ENCODE measurements around the gene BCL2.

Gene BCL2

GRCh38 chr18:63099848-63100629 is 219.5 kb downstream of the BCL2 start:
- in situ Hi-C loops (cut with MboI; ENCODE audit: low sequenced_read_pairs) = no loop called here

- in situ Hi-C loops (cut with MboI; ENCODE audit: low sequenced_read_pairs) = no loop called here
Observed at GRCh38 chr18:63099091-63099840, 220.3 kb downstream of the BCL2 start.

- in situ Hi-C loops (cut with MboI; ENCODE audit: low sequenced_read_pairs) = no loop called here
Observed at GRCh38 chr18:63098018-63098981, 221.3 kb downstream of the BCL2 start.

GRCh38 chr18:63097178-63097577 is 222.4 kb downstream of the BCL2 start:
- in situ Hi-C loops (cut with MboI; ENCODE audit: low sequenced_read_pairs) = no loop called here

GRCh38 chr18:63096327-63096874 is 223.2 kb downstream of the BCL2 start:
- in situ Hi-C loops (cut with MboI; ENCODE audit: low sequenced_read_pairs) = no loop called here

GRCh38 chr18:63095768-63096167 is 223.8 kb downstream of the BCL2 start:
- in situ Hi-C loops (cut with MboI; ENCODE audit: low sequenced_read_pairs) = no loop called here

GRCh38 chr18:63091671-63092364 is 227.8 kb downstream of the BCL2 start:
- in situ Hi-C loops (cut with MboI; ENCODE audit: low sequenced_read_pairs) = no loop called here

- in situ Hi-C loops (cut with MboI; ENCODE audit: low sequenced_read_pairs) = no loop called here
Observed at GRCh38 chr18:63090334-63090733, 229.2 kb downstream of the BCL2 start.

GRCh38 chr18:63089041-63089440 is 230.5 kb downstream of the BCL2 start:
- in situ Hi-C loops (cut with MboI; ENCODE audit: low sequenced_read_pairs) = no loop called here

- in situ Hi-C loops (cut with MboI; ENCODE audit: low sequenced_read_pairs) = no loop called here
Observed at GRCh38 chr18:63088262-63088661, 231.3 kb downstream of the BCL2 start.

GRCh38 chr18:63087421-63088230 is 231.9 kb downstream of the BCL2 start:
- in situ Hi-C loops (cut with MboI; ENCODE audit: low sequenced_read_pairs) = no loop called here

GRCh38 chr18:63085611-63086010 is 234.0 kb downstream of the BCL2 start:
- in situ Hi-C loops (cut with MboI; ENCODE audit: low sequenced_read_pairs) = no loop called here

- in situ Hi-C loops (cut with MboI; ENCODE audit: low sequenced_read_pairs) = no loop called here
Observed at GRCh38 chr18:63084219-63084618, 235.3 kb downstream of the BCL2 start.

GRCh38 chr18:63083555-63083954 is 236.0 kb downstream of the BCL2 start:
- in situ Hi-C loops (cut with MboI; ENCODE audit: low sequenced_read_pairs) = no loop called here

- in situ Hi-C loops (cut with MboI; ENCODE audit: low sequenced_read_pairs) = no loop called here
Observed at GRCh38 chr18:63083020-63083531, 236.5 kb downstream of the BCL2 start.

GRCh38 chr18:63082366-63083019 is 237.1 kb downstream of the BCL2 start:
- in situ Hi-C loops (cut with MboI; ENCODE audit: low sequenced_read_pairs) = no loop called here

GRCh38 chr18:63079114-63079513 is 240.5 kb downstream of the BCL2 start:
- in situ Hi-C loops (cut with MboI; ENCODE audit: low sequenced_read_pairs) = no loop called here

GRCh38 chr18:63078471-63078870 is 241.1 kb downstream of the BCL2 start:
- in situ Hi-C loops (cut with MboI; ENCODE audit: low sequenced_read_pairs) = no loop called here

GRCh38 chr18:63074981-63075404 is 244.6 kb downstream of the BCL2 start:
- in situ Hi-C loops (cut with MboI; ENCODE audit: low sequenced_read_pairs) = no loop called here

Measured in HL-60/S4 treated with retinoic acid at 250 ng/mL for 4 days and 3 days (cell line).